HG03378 (cell line): ENCODE results near the gene TUBB3.
"Not testable (repeated sequence)": the region's sequence is repeated elsewhere in the genome, so short reads cannot be mapped to it uniquely, and the experiment has no call there.

Experiments
- ATAC-seq: cut with Tn5 transposase; IDR thresholded peaks from one replicate; pipeline ENCODE4 v1.9.1; 2021; ENCODE audit warnings: mild to moderate bottlenecking, moderate library complexity; ENCODE audit not compliant: unreplicated experiment

Gene TUBB3

GRCh38 chr16:89900885-89901284, 22.3 kb upstream of the TUBB3 start:
- ATAC-seq = no peak

- ATAC-seq = no peak
Measured at GRCh38 chr16:89902980-89903379, 20.2 kb upstream of the TUBB3 start.

- no peak for ATAC-seq
Measured at GRCh38 chr16:89903908-89904515, 19.1 kb upstream of the TUBB3 start.

GRCh38 chr16:89904606-89905510, 18.3 kb upstream of the TUBB3 start:
- ATAC-seq = no peak

- no peak for ATAC-seq
Measured at GRCh38 chr16:89905511-89906139, 17.5 kb upstream of the TUBB3 start.

GRCh38 chr16:89906140-89907025, 16.8 kb upstream of the TUBB3 start:
- no peak for ATAC-seq

- no peak for ATAC-seq
Measured at GRCh38 chr16:89907055-89907814, 15.9 kb upstream of the TUBB3 start.

GRCh38 chr16:89908236-89908635, 14.9 kb upstream of the TUBB3 start:
- no peak for ATAC-seq

GRCh38 chr16:89909777-89910716, 13.1 kb upstream of the TUBB3 start:
- no peak for ATAC-seq

GRCh38 chr16:89910717-89911354, 12.3 kb upstream of the TUBB3 start:
- ATAC-seq = no peak

GRCh38 chr16:89911375-89911774, 11.8 kb upstream of the TUBB3 start:
- ATAC-seq = no peak

- no peak for ATAC-seq
Measured at GRCh38 chr16:89912143-89912542, 11.0 kb upstream of the TUBB3 start.

- ATAC-seq = no peak
Measured at GRCh38 chr16:89912627-89913026, 10.5 kb upstream of the TUBB3 start.

- ATAC-seq = no peak
Measured at GRCh38 chr16:89913408-89914387, 9.4 kb upstream of the TUBB3 start.

GRCh38 chr16:89914642-89915285, 8.4 kb upstream of the TUBB3 start:
- ATAC-seq = not testable (repeated sequence)

- no peak for ATAC-seq
Measured at GRCh38 chr16:89915303-89916232, 7.6 kb upstream of the TUBB3 start.
